ENCODE measurements around the gene WASHC3.
A peak's percentile ranks its signal among the peaks of the same experiment; 100 is the strongest.
"Not testable (repeated sequence)": the region's sequence is repeated elsewhere in the genome, so short reads cannot be mapped to it uniquely, and the experiment has no call there.

WASHC3 gene

DNA sequence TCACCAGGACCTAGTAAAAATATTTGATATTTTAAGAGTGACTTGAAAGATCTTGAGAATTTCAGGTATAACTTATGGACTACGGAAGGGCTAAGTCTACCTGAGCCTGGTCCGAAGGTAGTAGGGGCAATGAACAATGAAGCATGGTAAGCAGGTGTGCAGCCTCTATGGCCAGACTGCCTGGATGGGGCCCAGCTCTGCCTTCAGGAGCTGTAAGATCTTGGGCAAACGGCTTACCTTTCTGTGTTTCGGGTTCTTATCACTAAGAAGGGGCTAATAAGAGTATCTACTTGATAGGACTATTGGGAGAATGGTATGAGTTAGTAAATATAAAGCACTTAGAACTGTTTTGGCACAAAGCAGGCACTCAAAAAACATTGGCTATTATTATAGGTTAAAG is 19.1 kb upstream of the WASHC3 start:
- TF ChIP-seq, protein P1, sequence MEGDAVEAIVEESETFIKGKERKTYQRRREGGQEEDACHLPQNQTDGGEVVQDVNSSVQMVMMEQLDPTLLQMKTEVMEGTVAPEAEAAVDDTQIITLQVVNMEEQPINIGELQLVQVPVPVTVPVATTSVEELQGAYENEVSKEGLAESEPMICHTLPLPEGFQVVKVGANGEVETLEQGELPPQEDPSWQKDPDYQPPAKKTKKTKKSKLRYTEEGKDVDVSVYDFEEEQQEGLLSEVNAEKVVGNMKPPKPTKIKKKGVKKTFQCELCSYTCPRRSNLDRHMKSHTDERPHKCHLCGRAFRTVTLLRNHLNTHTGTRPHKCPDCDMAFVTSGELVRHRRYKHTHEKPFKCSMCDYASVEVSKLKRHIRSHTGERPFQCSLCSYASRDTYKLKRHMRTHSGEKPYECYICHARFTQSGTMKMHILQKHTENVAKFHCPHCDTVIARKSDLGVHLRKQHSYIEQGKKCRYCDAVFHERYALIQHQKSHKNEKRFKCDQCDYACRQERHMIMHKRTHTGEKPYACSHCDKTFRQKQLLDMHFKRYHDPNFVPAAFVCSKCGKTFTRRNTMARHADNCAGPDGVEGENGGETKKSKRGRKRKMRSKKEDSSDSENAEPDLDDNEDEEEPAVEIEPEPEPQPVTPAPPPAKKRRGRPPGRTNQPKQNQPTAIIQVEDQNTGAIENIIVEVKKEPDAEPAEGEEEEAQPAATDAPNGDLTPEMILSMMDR (IDR thresholded peaks at IDR 0.05; ENCODE audit: extremely low read depth, missing control alignments): no peak
- no peak for DNase-seq (ENCODE audit: low spot score)

DNA sequence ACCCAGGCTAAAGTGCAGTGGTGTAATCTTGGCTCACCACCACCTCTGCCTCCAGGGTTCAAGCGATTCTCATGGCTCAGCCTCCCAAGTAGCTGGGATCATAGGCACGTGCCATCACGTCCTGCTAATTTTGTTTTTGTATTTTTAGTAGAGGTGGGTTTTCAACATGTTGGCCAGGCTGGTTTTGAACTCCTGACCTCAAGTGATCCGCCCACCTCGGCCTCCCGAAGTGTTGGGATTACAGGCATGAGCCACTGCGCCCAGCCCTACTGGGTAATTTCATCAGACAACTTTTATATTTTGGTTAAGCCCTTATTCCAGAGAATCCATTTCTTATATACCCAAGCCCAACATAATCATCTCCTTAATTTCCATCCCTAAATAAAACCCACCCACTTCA is 10.3 kb upstream of the WASHC3 start:
- DNase-seq (ENCODE audit: low spot score): not testable (repeated sequence)

DNA sequence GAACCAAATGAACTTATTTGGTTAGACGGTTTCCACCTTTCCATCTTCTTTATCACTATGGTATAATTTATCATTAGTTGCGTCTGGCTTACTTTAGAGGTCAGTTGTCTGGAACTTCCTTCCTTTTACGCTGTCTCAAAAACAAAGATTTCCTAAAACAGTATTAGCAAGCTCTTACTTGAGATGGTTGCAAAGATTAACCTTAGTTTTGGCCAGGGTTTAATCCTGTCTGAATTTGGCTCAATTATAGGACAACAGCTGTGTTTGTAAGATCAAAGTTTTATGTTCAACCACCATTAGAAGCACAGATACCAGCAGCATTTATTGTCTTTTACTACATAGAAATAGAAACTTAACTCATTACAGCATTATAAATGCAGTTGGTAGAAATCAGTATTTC is 7.9 kb upstream of the WASHC3 start:
- TF ChIP-seq, protein P1 (IDR thresholded peaks at IDR 0.05; ENCODE audit: extremely low read depth, missing control alignments): no peak
- no peak for DNase-seq (ENCODE audit: low spot score)

DNA sequence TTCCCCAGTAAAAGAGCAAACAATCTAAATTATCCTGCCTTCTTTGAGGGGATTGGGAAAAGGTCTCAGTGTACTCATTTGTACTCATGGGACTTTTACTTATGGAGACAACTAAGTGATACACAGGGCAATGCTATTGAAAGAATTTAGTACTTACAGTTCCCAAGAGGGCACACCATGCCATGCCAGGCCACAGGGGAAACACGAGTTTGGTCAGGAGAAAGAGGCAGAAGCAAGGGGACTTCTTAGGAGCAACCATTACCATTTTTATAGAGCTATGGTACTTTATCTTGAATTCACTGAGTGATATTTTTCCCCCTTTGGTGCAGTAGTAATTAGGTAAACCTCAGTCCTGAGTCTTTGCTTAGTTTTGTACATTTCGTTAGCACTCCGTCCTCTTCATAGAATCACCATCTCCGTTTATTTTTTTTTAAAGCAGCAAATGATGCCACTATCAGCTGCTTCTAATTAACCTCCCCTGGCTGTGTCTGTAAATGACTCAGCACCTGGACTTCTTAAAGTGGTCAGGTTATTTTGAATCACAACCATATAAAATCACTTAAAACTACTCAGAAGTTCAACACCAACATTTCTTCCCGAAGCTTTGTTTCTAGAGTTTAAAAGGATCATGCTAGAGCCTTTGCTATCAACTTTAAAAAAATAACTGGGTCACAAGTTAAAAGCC is 5.9 kb upstream of the WASHC3 start:
- TF ChIP-seq, protein P1 (IDR thresholded peaks at IDR 0.05; ENCODE audit: extremely low read depth, missing control alignments): no peak
- DNase-seq (ENCODE audit: low spot score): no peak

DNA sequence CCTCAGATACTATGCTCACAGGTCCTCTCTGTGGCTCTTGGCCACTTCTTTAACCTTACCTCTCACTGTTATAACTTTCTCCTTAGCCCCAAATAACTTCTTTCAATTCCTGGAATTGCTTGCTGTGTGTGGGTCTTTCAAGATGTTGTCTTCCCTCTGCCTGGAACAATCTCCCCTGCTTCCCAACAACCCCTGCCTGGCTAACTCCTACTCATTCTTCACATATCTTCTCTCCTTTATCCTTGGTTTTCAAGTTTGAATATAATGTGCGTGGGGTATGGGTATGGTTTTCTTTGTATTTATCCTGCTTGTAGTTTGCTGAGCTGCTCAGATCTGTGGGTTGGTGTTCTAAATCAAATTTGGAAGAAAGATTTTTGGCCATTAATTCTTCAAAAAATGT is 2.7 kb upstream of the WASHC3 start:
- DNase-seq (ENCODE audit: low spot score): no peak
- TF ChIP-seq, protein P1 (IDR thresholded peaks at IDR 0.05; ENCODE audit: extremely low read depth, missing control alignments): no peak

DNA sequence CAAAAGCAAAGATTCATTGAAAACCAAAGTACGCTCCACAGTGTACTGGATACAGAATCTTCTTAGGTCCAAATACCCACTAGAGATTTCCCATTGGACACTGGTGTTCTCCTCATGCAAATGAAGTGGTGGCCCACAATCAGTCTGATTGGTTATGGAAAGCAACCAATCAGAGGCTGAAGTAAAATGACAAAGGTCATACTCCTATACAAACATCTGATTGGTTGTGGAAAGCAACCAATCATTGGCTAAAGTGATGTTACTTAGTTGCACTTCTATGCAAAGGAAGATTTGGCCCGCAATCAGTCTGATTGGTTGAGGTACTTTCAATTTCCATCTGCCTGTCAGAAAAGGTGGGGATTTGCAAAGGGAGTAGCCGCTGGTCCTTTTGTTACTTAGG is 1.3 kb upstream of the WASHC3 start:
- no peak for DNase-seq (ENCODE audit: low spot score)
- TF ChIP-seq, protein P1 (IDR thresholded peaks at IDR 0.05; ENCODE audit: extremely low read depth, missing control alignments): no peak

DNA sequence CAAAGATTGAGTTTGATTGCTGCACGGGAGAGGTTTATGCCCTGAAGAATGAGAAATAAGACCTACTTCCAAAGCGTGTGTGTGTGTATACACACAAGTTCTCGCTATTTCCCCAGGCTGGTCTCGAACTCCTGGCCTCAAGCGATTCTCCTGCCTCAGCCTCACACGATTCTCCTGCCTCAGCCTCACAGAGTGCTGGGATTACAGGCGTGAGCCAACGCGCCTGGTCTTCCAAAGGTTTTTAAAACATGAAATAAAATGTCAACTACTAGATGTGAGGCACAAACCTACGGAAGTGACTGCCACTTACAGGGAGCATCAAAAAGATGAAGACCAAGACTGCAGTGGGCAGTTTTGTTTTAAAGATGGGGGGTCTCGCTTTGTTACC is 622 bp upstream of the WASHC3 start:
- no peak for DNase-seq (ENCODE audit: low spot score)
- TF ChIP-seq, protein P1 (IDR thresholded peaks at IDR 0.05; ENCODE audit: extremely low read depth, missing control alignments): no peak

DNA sequence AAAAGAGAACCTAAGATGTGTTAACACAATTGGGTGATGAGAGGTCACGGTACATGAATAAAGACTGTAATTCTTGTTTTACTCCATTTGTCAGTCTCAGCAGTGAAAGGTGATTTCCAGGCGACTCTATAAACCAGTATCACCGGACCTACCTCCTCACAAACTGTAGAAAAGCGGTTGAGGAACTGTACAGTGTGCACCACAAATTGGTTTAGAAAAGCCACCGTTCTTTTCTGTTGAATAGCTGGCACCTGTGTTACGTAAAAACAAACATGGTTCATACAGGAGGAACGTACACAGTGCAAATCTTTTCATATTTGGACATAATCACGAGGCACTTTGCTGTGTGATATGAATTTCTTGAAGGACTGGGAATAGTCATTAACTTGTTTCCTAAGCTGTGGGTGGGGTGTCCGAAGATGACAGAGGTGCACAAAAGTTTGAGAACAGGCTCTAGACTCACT is 663 bp downstream of the WASHC3 start:
- TF ChIP-seq, protein P1 (IDR thresholded peaks at IDR 0.05; ENCODE audit: extremely low read depth, missing control alignments): no peak
- DNase-seq (ENCODE audit: low spot score): peak; percentile 41
